Activated naive CD8-positive, alpha-beta T cell treated with anti-CD3 and anti-CD28 coated beads, Interleukin-2, amount 10 ng/mL, durations not matched to agents 7 days and 5 days (primary cell): ENCODE measurements around the gene AARS2. TPM values are rescaled to one million over a fixed set of nuclear protein-coding genes. Genes with fewer than 3 reads are reported as not detected.
"Not testable (repeated sequence)": the region's sequence is repeated elsewhere in the genome, so short reads cannot be mapped to it uniquely, and the experiment has no call there.

ENCODE experiments used
- ATAC-seq: fragments of 150-1000 bp; cut with Tn5 transposase; one replicate; pipeline ENCODE4 v1.10.0; 2021; ENCODE audit warnings: low read depth, moderate library complexity
- POLR2A ChIA-PET: fragments of 350-600 bp; sonication (Branson Sonifier 250); formaldehyde crosslinking; loops from one replicate; lab custom pipeline; 2021; ENCODE audit warnings: antibody characterized with exemption; lab: Charles Lee
- DNase-seq: peaks from one replicate; pipeline ENCODE4 v3.0.0; 2021
- H3K27ac Mint-ChIP-seq: one replicate; pipeline ENCODE4 v1.8.0; 2022; ENCODE audit warnings: mild to moderate bottlenecking, mixed read lengths
- H3K27me3 Mint-ChIP-seq: one replicate; pipeline ENCODE4 v1.8.0; 2022; ENCODE audit warnings: mild to moderate bottlenecking, moderate library complexity, mixed read lengths
- H3K36me3 Mint-ChIP-seq: one replicate; pipeline ENCODE4 v1.8.0; 2021; ENCODE audit warnings: mild to moderate bottlenecking, mixed read lengths
- H3K4me1 Mint-ChIP-seq: one replicate; pipeline ENCODE4 v1.8.0; 2021; ENCODE audit warnings: mixed read lengths
- H3K4me3 Mint-ChIP-seq: one replicate; pipeline ENCODE4 v1.8.0; 2022; ENCODE audit warnings: mild to moderate bottlenecking, moderate library complexity, mixed read lengths
- H3K9me3 Mint-ChIP-seq: one replicate; pipeline ENCODE4 v1.8.0; 2021; ENCODE audit warnings: mixed read lengths
- total RNA-seq, 2 experiments: library from RNA; stranded (reverse); gene quantifications; one replicate each; pipeline ENCODE4 v1.2.3, GENCODE V29; 2021

The AARS2 gene
- total RNA-seq, 2 experiments from 2014 or later = 23.0 to 23.2 TPM

GRCh38 chr6:44316481-44316880 is 3.3 kb upstream of the AARS2 start:
- Mint-ChIP-seq H3K36me3 (no peaks in the 10 kb centered on the region), H3K9me3 (no peaks in the 10 kb centered on the region), H3K4me3 (no peak overlapping the region), H3K27me3 (peaks cover 32% of the 10 kb centered on the region), H3K4me1 (peaks cover 10% of the 10 kb centered on the region), H3K27ac (no peak overlapping the region)
- POLR2A ChIA-PET = no interaction called here
- ATAC-seq (no peak), DNase-seq (no peak)

GRCh38 chr6:44315951-44316350 is 2.8 kb upstream of the AARS2 start:
- ATAC-seq (no peak), DNase-seq (no peak)
- H3K27me3 Mint-ChIP-seq = peaks cover 30% of the 10 kb centered on the region
- H3K4me3 Mint-ChIP-seq = no peak overlapping the region
- H3K27ac Mint-ChIP-seq = no peak overlapping the region
- H3K9me3 Mint-ChIP-seq = no peaks in the 10 kb centered on the region
- POLR2A ChIA-PET = no interaction called here
- peaks cover 10% of the 10 kb centered on the region for H3K4me1 Mint-ChIP-seq
- peaks cover 2% of the 10 kb centered on the region for H3K36me3 Mint-ChIP-seq

- Mint-ChIP-seq H3K9me3 (no peaks in the 10 kb centered on the region), H3K27me3 (peaks cover 27% of the 10 kb centered on the region), H3K4me3 (no peak overlapping the region), H3K27ac (no peak overlapping the region), H3K4me1 (peaks cover 10% of the 10 kb centered on the region), H3K36me3 (peaks cover 4% of the 10 kb centered on the region)
- POLR2A ChIA-PET = no interaction called here
- DNase-seq (no peak), ATAC-seq (no peak)
These were observed 2.4 kb upstream of the AARS2 start for GRCh38 chr6:44315516-44315915.

GRCh38 chr6:44314657-44315056 is 1.5 kb upstream of the AARS2 start:
- DNase-seq, H3K9me3 Mint-ChIP-seq, ATAC-seq, H3K36me3 Mint-ChIP-seq, H3K4me3 Mint-ChIP-seq, H3K27ac Mint-ChIP-seq: not testable (repeated sequence)
- POLR2A ChIA-PET = interaction anchor here (1.0 kb wide), 1 partner anchor 67 kb away, joined by 3 read pairs; the partner anchor contains the start of gene HSP90AB1
- Mint-ChIP-seq H3K27me3 (peaks cover 19% of the 10 kb centered on the region), H3K4me1 (peaks cover 10% of the 10 kb centered on the region)

GRCh38 chr6:44311767-44312166 is 1.4 kb downstream of the AARS2 start:
- Mint-ChIP-seq H3K27me3 (no peaks in the 10 kb centered on the region), H3K36me3 (peaks cover 10% of the 10 kb centered on the region), H3K4me3 (peak overlapping the region; percentile 99), H3K27ac (no peak overlapping the region), H3K9me3 (no peaks in the 10 kb centered on the region), H3K4me1 (peaks cover 10% of the 10 kb centered on the region)
- POLR2A ChIA-PET = no interaction called here
- DNase-seq (no peak), ATAC-seq (no peak)

GRCh38 chr6:44311304-44311703 is 1.8 kb downstream of the AARS2 start:
- H3K4me1 Mint-ChIP-seq = peaks cover 10% of the 10 kb centered on the region
- POLR2A ChIA-PET = interaction anchor here (1.2 kb wide), 1 partner anchor 43 kb away, joined by 3 read pairs; no protein-coding TSS in a partner anchor
- peaks cover 10% of the 10 kb centered on the region for H3K36me3 Mint-ChIP-seq
- no peaks in the 10 kb centered on the region for H3K9me3 Mint-ChIP-seq
- H3K4me3 Mint-ChIP-seq = peak overlapping the region; percentile 99
- H3K27ac Mint-ChIP-seq = no peak overlapping the region
- no peaks in the 10 kb centered on the region for H3K27me3 Mint-ChIP-seq
- DNase-seq = no peak
- no peak for ATAC-seq

- POLR2A ChIA-PET = interaction anchor here (1.0 to 1.2 kb wide), 2 partner anchors 14 to 42 kb away, joined by 3 read pairs; no protein-coding TSS in a partner anchor
These were observed 2.9 kb downstream of the AARS2 start for GRCh38 chr6:44310241-44310640.

GRCh38 chr6:44309631-44310030 is 3.5 kb downstream of the AARS2 start:
- no peaks in the 10 kb centered on the region for H3K9me3 Mint-ChIP-seq
- H3K27ac Mint-ChIP-seq = no peak overlapping the region
- ATAC-seq = no peak
- no peak for DNase-seq
- H3K4me3 Mint-ChIP-seq = no peak overlapping the region
- H3K36me3 Mint-ChIP-seq = peaks cover 17% of the 10 kb centered on the region
- H3K27me3 Mint-ChIP-seq = no peaks in the 10 kb centered on the region
- POLR2A ChIA-PET = interaction anchor here (1.0 kb wide), 1 partner anchor 14 kb away, joined by 3 read pairs; no protein-coding TSS in a partner anchor
- H3K4me1 Mint-ChIP-seq = peaks cover 16% of the 10 kb centered on the region

More at GRCh38 chr6:44310241-44310640, 2.9 kb downstream of the AARS2 start:
- no peak overlapping the region for H3K4me3 Mint-ChIP-seq
- no peaks in the 10 kb centered on the region for H3K27me3 Mint-ChIP-seq
- peaks cover 16% of the 10 kb centered on the region for H3K4me1 Mint-ChIP-seq
- H3K27ac Mint-ChIP-seq = no peak overlapping the region
- no peak for DNase-seq
- no peaks in the 10 kb centered on the region for H3K9me3 Mint-ChIP-seq
- peaks cover 17% of the 10 kb centered on the region for H3K36me3 Mint-ChIP-seq
- ATAC-seq = no peak

GRCh38 chr6:44309092-44309491 is 4.1 kb downstream of the AARS2 start:
- POLR2A ChIA-PET = interaction anchor here (1.0 kb wide), 1 partner anchor 13 kb away, joined by 3 read pairs; no protein-coding TSS in a partner anchor
- Mint-ChIP-seq H3K36me3 (peaks cover 17% of the 10 kb centered on the region), H3K27ac (no peak overlapping the region), H3K4me3 (no peak overlapping the region), H3K27me3 (no peaks in the 10 kb centered on the region), H3K9me3 (no peaks in the 10 kb centered on the region), H3K4me1 (peaks cover 16% of the 10 kb centered on the region)
- no peak for ATAC-seq
- DNase-seq = no peak

- POLR2A ChIA-PET = no interaction called here
These were observed 5.9 kb downstream of the AARS2 start for GRCh38 chr6:44307217-44307616.

GRCh38 chr6:44306710-44307109 is 6.4 kb downstream of the AARS2 start:
- H3K9me3 Mint-ChIP-seq = no peaks in the 10 kb centered on the region
- no peak overlapping the region for H3K4me3 Mint-ChIP-seq
- DNase-seq (no peak), ATAC-seq (no peak)
- H3K4me1 Mint-ChIP-seq = peaks cover 8% of the 10 kb centered on the region
- no peak overlapping the region for H3K27ac Mint-ChIP-seq
- peaks cover 19% of the 10 kb centered on the region for H3K36me3 Mint-ChIP-seq
- POLR2A ChIA-PET = no interaction called here
- no peaks in the 10 kb centered on the region for H3K27me3 Mint-ChIP-seq

More at GRCh38 chr6:44307217-44307616, 5.9 kb downstream of the AARS2 start:
- Mint-ChIP-seq H3K36me3 (peaks cover 19% of the 10 kb centered on the region), H3K9me3 (no peaks in the 10 kb centered on the region), H3K4me3 (no peak overlapping the region), H3K4me1 (peaks cover 13% of the 10 kb centered on the region), H3K27ac (no peak overlapping the region), H3K27me3 (no peaks in the 10 kb centered on the region)
- DNase-seq (no peak), ATAC-seq (no peak)

- Mint-ChIP-seq H3K36me3 (peaks cover 22% of the 10 kb centered on the region), H3K27me3 (no peaks in the 10 kb centered on the region), H3K27ac (peak overlapping the region; percentile 38), H3K4me1 (peaks cover 6% of the 10 kb centered on the region), H3K4me3 (no peak overlapping the region), H3K9me3 (no peaks in the 10 kb centered on the region)
- DNase-seq (no peak), ATAC-seq (no peak)
- POLR2A ChIA-PET = interaction anchor here (1.8 kb wide), 1 partner anchor 37 kb away, joined by 7 read pairs; no protein-coding TSS in a partner anchor
These were observed 7.9 kb downstream of the AARS2 start for GRCh38 chr6:44305200-44305725.

GRCh38 chr6:44304282-44305199 is 8.6 kb downstream of the AARS2 start:
- ATAC-seq = peak; percentile 59
- peak; percentile 59 for DNase-seq
- Mint-ChIP-seq H3K27ac (no peak overlapping the region), H3K4me3 (no peak overlapping the region), H3K9me3 (no peaks in the 10 kb centered on the region), H3K27me3 (no peaks in the 10 kb centered on the region), H3K4me1 (peaks cover 6% of the 10 kb centered on the region), H3K36me3 (peaks cover 22% of the 10 kb centered on the region)
- POLR2A ChIA-PET = interaction anchor here (1.8 kb wide), 1 partner anchor 36 kb away, joined by 7 read pairs; no protein-coding TSS in a partner anchor
